BJ (cell line): ENCODE results near the gene POTEC. TPM values are rescaled to one million over a fixed set of nuclear protein-coding genes. Genes with fewer than 3 reads are reported as not detected.
"Not testable (repeated sequence)": the region's sequence is repeated elsewhere in the genome, so short reads cannot be mapped to it uniquely, and the experiment has no call there.

ENCODE experiments used
- CTCF ChIA-PET: fragments of 350-600 bp; formaldehyde crosslinking; extraction: SDS; loops from one replicate; lab custom pipeline; 2021; ENCODE audit warnings: antibody characterized with exemption, inconsistent platforms; lab: Yijun Ruan, JAX
- POLR2A ChIA-PET: fragments of 300-600 bp; sonication (Branson Sonifier 250); formaldehyde crosslinking; extraction: SDS; loops from one replicate; lab custom pipeline; 2021; ENCODE audit warnings: antibody characterized with exemption; lab: Charles Lee
- DNase-seq: peaks from one replicate; pipeline ENCODE4 v3.0.0-alpha.2; 2011; ENCODE audit warnings: low read depth
- H3K27me3 ChIP-seq: 2 replicates; pipeline ENCODE4 v1.6.0; 2011; ENCODE audit warnings: low read length; ENCODE audit not compliant: control insufficient read depth, insufficient read depth
- H3K36me3 ChIP-seq: 2 replicates; pipeline ENCODE4 v1.5.1; 2011; ENCODE audit warnings: low read length; ENCODE audit not compliant: control insufficient read depth, insufficient read depth
- H3K4me3 ChIP-seq: 2 replicates; pipeline ENCODE4 v1.5.1; 2011; ENCODE audit warnings: low read depth, mild to moderate bottlenecking, control low read depth, low read length
- polyA plus RNA-seq: library from polyadenylated mRNA; depleted of rRNA; stranded (reverse); fragments of >200 nt; gene quantifications from 2 replicates; pipeline ENCODE4 v1.2.3, GENCODE V29; 2011; rRNA removed
- small RNA-seq: library from RNA; depleted of rRNA; stranded (forward); fragments of <200 nt; gene quantifications from one replicate; pipeline ENCODE3, GENCODE V24; 2012; ENCODE audit warnings: low replicate concordance, low read depth; ENCODE audit not compliant: insufficient read length

The POTEC gene
- polyA plus RNA-seq, 1 experiment: not detected

GRCh38 chr18:14474752-14475151 is 68.6 kb downstream of the POTEC start:
- DNase-seq, POLR2A ChIA-PET, H3K27me3 ChIP-seq, H3K36me3 ChIP-seq, H3K4me3 ChIP-seq, CTCF ChIA-PET: not testable (repeated sequence)

- H3K4me3 ChIP-seq, H3K27me3 ChIP-seq, DNase-seq, CTCF ChIA-PET, POLR2A ChIA-PET, H3K36me3 ChIP-seq: not testable (repeated sequence)
Observed at GRCh38 chr18:14474007-14474720, 69.2 kb downstream of the POTEC start.

GRCh38 chr18:14473250-14474006 is 70.0 kb downstream of the POTEC start:
- H3K27me3 ChIP-seq, DNase-seq, CTCF ChIA-PET, H3K4me3 ChIP-seq, H3K36me3 ChIP-seq, POLR2A ChIA-PET: not testable (repeated sequence)

GRCh38 chr18:14471286-14471685 is 72.1 kb downstream of the POTEC start:
- H3K36me3 ChIP-seq, H3K27me3 ChIP-seq, DNase-seq, POLR2A ChIA-PET, H3K4me3 ChIP-seq, CTCF ChIA-PET: not testable (repeated sequence)

- POLR2A ChIA-PET, H3K27me3 ChIP-seq, CTCF ChIA-PET, DNase-seq, H3K36me3 ChIP-seq, H3K4me3 ChIP-seq: not testable (repeated sequence)
Observed at GRCh38 chr18:14470446-14470845, 73.0 kb downstream of the POTEC start.

GRCh38 chr18:14470046-14470445 is 73.4 kb downstream of the POTEC start:
- POLR2A ChIA-PET, H3K36me3 ChIP-seq, H3K4me3 ChIP-seq, DNase-seq, CTCF ChIA-PET, H3K27me3 ChIP-seq: not testable (repeated sequence)

GRCh38 chr18:14465989-14466388 is 77.4 kb downstream of the POTEC start:
- H3K36me3 ChIP-seq, H3K27me3 ChIP-seq, H3K4me3 ChIP-seq, CTCF ChIA-PET, DNase-seq, POLR2A ChIA-PET: not testable (repeated sequence)

Small RNA genes within 50 kb of the gene (small RNA-seq; reads per million reads assigned to genes)
- not detected for gene RNU6-1021P

Other genes with a start within 250 kb of the POTEC start
- 0.05 TPM in 1 of 2 replicates, not detected in the other for gene ANKRD30B, start 204.6 kb upstream of the POTEC start, polyA plus RNA-seq